Measurements from ENCODE around the gene MSI1.

Gene MSI1

GRCh38 chr12:120368789-120369602 is at the start of gene MSI1:
MSI1 (minus strand) TSS chr12:120369164; CDS start chr12:120369091, 73 bp downstream.
- H3K27ac Mint-ChIP-seq = no peak within 1 kb of the TSS
- intact Hi-C loops (cut with micrococcal nuclease) = no loop called here
- H3K4me1 Mint-ChIP-seq (ENCODE audit: low read depth) = peaks cover 7% of the 10 kb centered on the region
- H3K36me3 Mint-ChIP-seq (ENCODE audit: low read depth) = no peaks in the 10 kb centered on the region
- H3K9me3 Mint-ChIP-seq = no peaks in the 10 kb centered on the region
- H3K27me3 Mint-ChIP-seq = peaks cover 82% of the 10 kb centered on the region
- H3K4me3 Mint-ChIP-seq = peak within 1 kb of the TSS; percentile 20

- H3K4me1 Mint-ChIP-seq (ENCODE audit: low read depth) = peaks cover 1% of the 10 kb centered on the region
- no peaks in the 10 kb centered on the region for H3K36me3 Mint-ChIP-seq (ENCODE audit: low read depth)
- intact Hi-C loops (cut with micrococcal nuclease) = no loop called here
These were observed 49.1 kb upstream of the MSI1 start for GRCh38 chr12:120417917-120418580.

GRCh38 chr12:120416490-120417216 is 47.7 kb upstream of the MSI1 start:
- Mint-ChIP-seq H3K27me3 (peaks cover 10% of the 10 kb centered on the region), H3K4me1 (ENCODE audit: low read depth) (no peaks in the 10 kb centered on the region), H3K27ac (no peak overlapping the region), H3K4me3 (no peak overlapping the region), H3K9me3 (no peaks in the 10 kb centered on the region), H3K36me3 (ENCODE audit: low read depth) (no peaks in the 10 kb centered on the region)
- intact Hi-C loops (cut with micrococcal nuclease) = no loop called here

More at GRCh38 chr12:120417917-120418580, 49.1 kb upstream of the MSI1 start:
- Mint-ChIP-seq H3K9me3 (no peaks in the 10 kb centered on the region), H3K27me3 (peaks cover 11% of the 10 kb centered on the region), H3K4me3 (no peak overlapping the region), H3K27ac (no peak overlapping the region)

GRCh38 chr12:120413901-120414695 is 45.1 kb upstream of the MSI1 start:
- intact Hi-C loops (cut with micrococcal nuclease) = no loop called here

GRCh38 chr12:120412421-120412820 is 43.5 kb upstream of the MSI1 start:
- intact Hi-C loops (cut with micrococcal nuclease) = no loop called here
- H3K27me3 Mint-ChIP-seq = peaks cover 4% of the 10 kb centered on the region
- H3K9me3 Mint-ChIP-seq = no peaks in the 10 kb centered on the region
- no peaks in the 10 kb centered on the region for H3K4me1 Mint-ChIP-seq (ENCODE audit: low read depth)
- no peaks in the 10 kb centered on the region for H3K36me3 Mint-ChIP-seq (ENCODE audit: low read depth)
- H3K27ac Mint-ChIP-seq = no peak overlapping the region
- H3K4me3 Mint-ChIP-seq = no peak overlapping the region

More at GRCh38 chr12:120413901-120414695, 45.1 kb upstream of the MSI1 start:
- Mint-ChIP-seq H3K27ac (no peak overlapping the region), H3K36me3 (ENCODE audit: low read depth) (no peaks in the 10 kb centered on the region), H3K4me1 (ENCODE audit: low read depth) (no peaks in the 10 kb centered on the region), H3K4me3 (no peak overlapping the region), H3K9me3 (no peaks in the 10 kb centered on the region), H3K27me3 (peaks cover 7% of the 10 kb centered on the region)

- intact Hi-C loops (cut with micrococcal nuclease) = no loop called here
- Mint-ChIP-seq H3K27me3 (peaks cover 6% of the 10 kb centered on the region), H3K9me3 (no peaks in the 10 kb centered on the region), H3K4me1 (ENCODE audit: low read depth) (no peaks in the 10 kb centered on the region), H3K36me3 (ENCODE audit: low read depth) (no peaks in the 10 kb centered on the region), H3K4me3 (no peak overlapping the region), H3K27ac (no peak overlapping the region)
These were observed 39.8 kb upstream of the MSI1 start for GRCh38 chr12:120408771-120409170.

- H3K4me1 Mint-ChIP-seq (ENCODE audit: low read depth) = no peaks in the 10 kb centered on the region
- H3K9me3 Mint-ChIP-seq = no peaks in the 10 kb centered on the region
- intact Hi-C loops (cut with micrococcal nuclease) = no loop called here
- no peaks in the 10 kb centered on the region for H3K36me3 Mint-ChIP-seq (ENCODE audit: low read depth)
- no peak overlapping the region for H3K4me3 Mint-ChIP-seq
- no peak overlapping the region for H3K27ac Mint-ChIP-seq
- peaks cover 7% of the 10 kb centered on the region for H3K27me3 Mint-ChIP-seq
These were observed 37.6 kb upstream of the MSI1 start for GRCh38 chr12:120406553-120406952.

- H3K27me3 Mint-ChIP-seq = peaks cover 7% of the 10 kb centered on the region
- no peak overlapping the region for H3K4me3 Mint-ChIP-seq
- H3K36me3 Mint-ChIP-seq (ENCODE audit: low read depth) = no peaks in the 10 kb centered on the region
- H3K9me3 Mint-ChIP-seq = no peaks in the 10 kb centered on the region
- intact Hi-C loops (cut with micrococcal nuclease) = no loop called here
- no peak overlapping the region for H3K27ac Mint-ChIP-seq
- H3K4me1 Mint-ChIP-seq (ENCODE audit: low read depth) = no peaks in the 10 kb centered on the region
These were observed 37.1 kb upstream of the MSI1 start for GRCh38 chr12:120406069-120406468.

GRCh38 chr12:120404271-120404670 is 35.3 kb upstream of the MSI1 start:
- Mint-ChIP-seq H3K36me3 (ENCODE audit: low read depth) (no peaks in the 10 kb centered on the region), H3K9me3 (no peaks in the 10 kb centered on the region), H3K27me3 (peaks cover 13% of the 10 kb centered on the region), H3K4me3 (no peak overlapping the region), H3K27ac (no peak overlapping the region), H3K4me1 (ENCODE audit: low read depth) (no peaks in the 10 kb centered on the region)
- intact Hi-C loops (cut with micrococcal nuclease) = no loop called here

GRCh38 chr12:120403869-120404268 is 34.9 kb upstream of the MSI1 start:
- H3K27ac Mint-ChIP-seq = no peak overlapping the region
- intact Hi-C loops (cut with micrococcal nuclease) = no loop called here
- H3K9me3 Mint-ChIP-seq = no peaks in the 10 kb centered on the region
- no peaks in the 10 kb centered on the region for H3K4me1 Mint-ChIP-seq (ENCODE audit: low read depth)
- no peak overlapping the region for H3K4me3 Mint-ChIP-seq
- peaks cover 13% of the 10 kb centered on the region for H3K27me3 Mint-ChIP-seq
- H3K36me3 Mint-ChIP-seq (ENCODE audit: low read depth) = no peaks in the 10 kb centered on the region

- intact Hi-C loops (cut with micrococcal nuclease) = no loop called here
- H3K9me3 Mint-ChIP-seq = no peaks in the 10 kb centered on the region
- peaks cover 21% of the 10 kb centered on the region for H3K27me3 Mint-ChIP-seq
- no peaks in the 10 kb centered on the region for H3K4me1 Mint-ChIP-seq (ENCODE audit: low read depth)
- no peak overlapping the region for H3K4me3 Mint-ChIP-seq
- no peaks in the 10 kb centered on the region for H3K36me3 Mint-ChIP-seq (ENCODE audit: low read depth)
- H3K27ac Mint-ChIP-seq = no peak overlapping the region
These were observed 33.3 kb upstream of the MSI1 start for GRCh38 chr12:120402217-120402616.

- no peak overlapping the region for H3K4me3 Mint-ChIP-seq
- no peaks in the 10 kb centered on the region for H3K36me3 Mint-ChIP-seq (ENCODE audit: low read depth)
- intact Hi-C loops (cut with micrococcal nuclease) = no loop called here
- no peak overlapping the region for H3K27ac Mint-ChIP-seq
- no peaks in the 10 kb centered on the region for H3K4me1 Mint-ChIP-seq (ENCODE audit: low read depth)
- H3K9me3 Mint-ChIP-seq = no peaks in the 10 kb centered on the region
- H3K27me3 Mint-ChIP-seq = peaks cover 42% of the 10 kb centered on the region
These were observed 30.6 kb upstream of the MSI1 start for GRCh38 chr12:120399531-120399930.

GRCh38 chr12:120397824-120398540 is 29.0 kb upstream of the MSI1 start:
- intact Hi-C loops (cut with micrococcal nuclease) = no loop called here
- peaks cover 54% of the 10 kb centered on the region for H3K27me3 Mint-ChIP-seq
- no peaks in the 10 kb centered on the region for H3K36me3 Mint-ChIP-seq (ENCODE audit: low read depth)
- no peak overlapping the region for H3K4me3 Mint-ChIP-seq
- no peak overlapping the region for H3K27ac Mint-ChIP-seq
- no peaks in the 10 kb centered on the region for H3K9me3 Mint-ChIP-seq
- no peaks in the 10 kb centered on the region for H3K4me1 Mint-ChIP-seq (ENCODE audit: low read depth)

Measured in dendritic cell treated with granulocyte-macrophage colony-stimulating factor and Interleukin-4, amounts not matched to agents 40 ng/mL and 50 ng/mL, for 4 days (primary cell).